GM18861 (cell line): ENCODE results near the gene B4GALT1.

Experiments used
- ATAC-seq: cut with Tn5 transposase; IDR thresholded peaks from one replicate; pipeline ENCODE4 v1.9.1; 2021; ENCODE audit not compliant: unreplicated experiment

B4GALT1 gene

DNA sequence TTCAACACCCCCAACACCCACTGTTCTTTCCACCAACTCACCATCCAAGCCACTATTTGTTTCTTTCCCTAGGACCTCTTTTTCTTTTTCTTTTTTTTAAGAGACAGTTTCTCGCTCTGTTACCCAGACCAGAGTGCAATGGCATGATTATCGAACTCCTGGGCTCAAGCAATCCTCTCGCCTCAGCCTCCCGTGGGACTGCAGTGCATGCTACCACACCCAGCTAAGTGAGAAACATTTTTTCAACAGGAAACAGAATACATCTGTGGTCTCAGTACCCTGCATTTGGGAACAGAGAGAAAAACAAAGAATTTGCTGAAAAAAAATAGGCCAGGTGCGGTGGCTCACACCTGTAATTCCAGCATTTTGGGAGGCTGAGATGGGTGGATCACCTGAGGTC, 24.6 kb downstream of the B4GALT1 start:
- ATAC-seq = peak; percentile 38

DNA sequence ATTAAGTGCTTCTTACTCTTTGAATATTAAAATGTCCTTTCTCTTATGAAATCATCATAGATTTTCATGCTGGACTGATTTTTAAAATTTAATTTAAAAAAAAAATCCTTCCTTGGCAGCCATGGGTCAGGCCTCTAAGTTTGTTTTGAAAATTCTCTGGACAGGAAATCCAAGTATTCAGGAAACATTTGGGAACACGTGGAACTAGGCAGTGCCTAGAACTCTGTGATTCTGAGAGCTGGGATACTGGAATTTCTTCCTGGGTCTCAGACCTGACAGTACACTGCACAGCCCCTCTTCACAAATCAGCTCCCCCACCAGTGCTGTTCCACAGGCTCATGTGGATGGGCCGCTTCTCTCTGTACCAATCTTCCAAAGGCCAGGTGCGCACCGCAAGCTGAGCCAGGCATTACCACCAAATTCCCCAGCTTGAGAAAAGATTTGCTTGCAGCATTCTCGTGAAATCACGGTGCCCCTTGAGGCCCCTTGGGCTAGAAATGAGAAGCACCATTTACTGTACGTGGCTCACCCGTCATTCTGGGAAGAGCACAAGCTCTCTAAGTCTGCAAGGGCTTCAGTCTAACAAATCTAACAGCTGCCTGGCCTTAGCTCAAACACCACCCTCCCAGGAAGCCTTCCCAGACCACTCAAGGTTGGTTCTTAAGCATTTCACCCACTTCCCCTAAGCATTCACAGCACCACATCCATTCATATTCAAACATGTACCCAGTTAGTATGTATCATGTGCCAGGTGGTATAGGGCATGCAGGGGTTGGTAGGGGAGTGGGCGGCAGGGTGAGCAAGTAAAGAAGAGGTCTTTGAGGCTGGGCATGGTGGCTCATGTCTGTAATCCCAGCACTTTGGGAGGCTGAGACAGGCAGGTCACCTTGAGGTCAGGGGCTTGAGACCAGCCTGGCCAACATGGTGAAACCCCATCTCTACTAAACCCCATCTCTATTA, 26.5 kb downstream of the B4GALT1 start:
- no peak for ATAC-seq

GRCh38 chr9:33139421-33140228, 27.5 kb downstream of the B4GALT1 start:
- no peak for ATAC-seq

GRCh38 chr9:33138768-33139167, 28.4 kb downstream of the B4GALT1 start:
- ATAC-seq = no peak

GRCh38 chr9:33137781-33138264, 29.3 kb downstream of the B4GALT1 start:
- no peak for ATAC-seq

DNA sequence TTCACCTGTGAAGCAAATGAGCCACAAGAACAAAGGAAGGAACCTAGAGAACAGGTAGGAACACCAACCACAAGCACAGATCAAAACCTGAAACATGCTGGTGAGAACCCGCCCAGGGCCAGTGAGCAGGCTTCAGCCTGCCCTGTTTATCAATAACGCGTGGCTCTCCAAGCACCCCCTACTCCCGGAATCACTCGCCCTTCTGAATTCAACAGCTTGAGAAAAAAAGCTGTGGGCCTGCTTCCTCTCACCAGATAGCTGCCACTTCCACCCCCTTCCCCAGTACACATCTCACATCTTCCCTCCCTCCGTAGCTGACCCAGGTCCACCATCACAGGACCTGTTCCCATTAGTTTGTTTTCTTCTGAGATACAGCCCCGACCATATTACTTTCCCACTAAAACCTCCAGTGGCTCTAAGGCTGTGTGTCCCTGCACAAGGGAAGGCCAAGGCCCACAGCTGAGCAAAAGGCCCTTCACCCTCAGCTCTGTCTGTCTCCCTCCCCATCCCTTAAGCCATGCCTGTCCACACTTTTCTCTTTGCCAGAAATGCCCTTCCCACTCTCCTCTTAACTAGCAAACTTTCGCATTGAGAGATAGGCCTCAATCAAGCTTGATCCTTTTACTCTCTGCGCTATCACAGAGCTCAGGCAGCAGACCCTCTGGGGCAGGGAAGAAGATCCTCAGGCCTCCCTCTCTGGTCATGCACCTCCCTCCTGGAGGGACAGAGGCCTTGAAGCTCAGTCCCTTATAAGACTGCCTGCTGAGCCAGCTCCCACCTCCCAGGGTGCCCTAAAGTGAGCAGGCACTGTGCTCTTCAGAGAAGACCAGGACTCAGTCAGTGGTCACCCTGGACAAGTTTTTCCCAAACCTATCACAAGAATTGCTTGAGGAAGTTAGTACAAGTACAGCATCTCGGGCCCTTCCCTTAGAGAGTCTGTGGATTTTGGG, 30.1 kb downstream of the B4GALT1 start:
- no peak for ATAC-seq

GRCh38 chr9:33135470-33135958, 31.6 kb downstream of the B4GALT1 start:
- no peak for ATAC-seq

DNA sequence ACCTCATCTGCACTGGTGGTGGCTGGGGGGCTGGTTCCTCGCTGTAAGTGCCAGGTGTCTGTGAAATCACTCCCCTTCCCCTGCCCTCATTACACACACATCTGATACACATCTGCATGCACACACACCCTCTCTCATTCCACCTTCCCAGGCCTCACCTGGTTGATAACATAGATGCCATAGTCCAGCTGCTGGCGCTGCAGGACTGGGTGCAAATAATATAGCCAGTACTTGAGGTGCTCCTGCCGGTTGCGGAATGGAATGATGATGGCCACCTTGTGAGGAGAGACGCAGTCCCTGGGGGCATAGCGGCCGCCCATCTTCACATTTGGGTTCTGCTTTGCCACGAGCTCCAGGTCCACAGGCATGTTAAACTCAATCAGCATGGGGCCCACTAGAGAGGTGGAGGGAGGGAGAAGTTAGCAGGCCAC, 32.1 kb downstream of the B4GALT1 start:
- no peak for ATAC-seq

DNA sequence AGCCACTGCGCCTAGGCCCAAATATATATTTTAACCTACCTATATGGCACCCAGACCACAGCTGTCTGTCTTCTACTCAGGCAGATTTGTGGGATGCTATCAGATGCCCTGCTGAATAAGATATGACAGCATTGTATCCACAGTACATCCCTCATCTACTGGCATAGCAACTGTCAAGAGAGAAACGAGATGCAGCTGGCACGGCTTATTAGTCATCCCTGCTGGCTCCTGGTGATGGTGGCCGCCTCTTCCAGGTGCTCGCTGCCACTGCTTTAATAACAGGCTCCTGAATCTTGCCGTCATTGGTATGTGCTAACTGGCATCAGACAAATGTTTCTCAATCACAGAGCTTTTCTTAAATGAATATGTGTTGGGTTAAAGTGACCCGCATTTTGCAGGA, 34.0 kb downstream of the B4GALT1 start:
- ATAC-seq = no peak

DNA sequence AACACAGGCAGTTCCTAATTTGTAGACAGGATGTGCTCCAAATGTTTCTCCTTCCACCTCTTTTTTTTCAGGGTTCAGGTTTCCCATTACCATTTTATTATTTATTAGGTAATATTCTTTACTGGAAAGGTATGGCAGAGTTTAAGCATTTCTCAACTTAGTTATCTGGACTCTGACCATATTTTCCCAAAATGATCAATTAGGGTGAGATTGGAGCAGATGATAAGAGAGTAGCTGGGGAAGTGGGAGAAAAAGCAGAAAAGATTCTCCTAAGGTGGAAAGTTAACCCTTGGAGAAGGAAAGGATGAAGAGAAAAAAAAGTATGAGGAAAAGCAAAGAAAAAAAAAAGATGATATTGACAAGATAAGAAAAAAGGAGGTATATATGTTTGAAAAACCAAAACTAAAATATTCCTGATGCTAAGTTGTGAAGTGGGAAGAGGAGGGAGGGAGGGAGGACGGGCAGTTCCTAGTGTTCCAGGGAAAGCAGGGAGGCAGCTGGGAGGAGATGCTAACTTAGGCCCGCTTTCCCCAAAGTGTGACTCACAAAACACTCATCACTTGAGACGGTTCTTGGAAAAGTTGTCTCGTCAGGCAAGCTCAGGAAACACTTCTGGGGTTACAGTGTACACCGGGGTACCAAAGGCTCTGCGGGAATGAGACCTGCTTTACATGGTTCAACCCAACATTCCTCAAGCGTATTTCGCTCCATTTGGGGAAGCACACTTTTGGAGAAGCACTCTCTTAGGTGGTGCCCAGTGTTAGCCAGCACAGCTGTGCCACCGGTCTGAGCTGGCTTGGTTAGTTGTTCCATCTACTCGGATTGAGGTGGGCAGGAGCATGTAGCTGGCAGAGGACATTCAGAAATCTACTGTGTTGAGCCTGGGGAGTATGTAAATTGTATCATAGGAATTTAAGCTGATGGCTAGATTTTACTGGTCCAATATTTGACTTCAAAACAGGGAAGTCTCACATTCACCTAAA, 35.1 kb downstream of the B4GALT1 start:
- ATAC-seq = no peak

- no peak for ATAC-seq
Measured at GRCh38 chr9:33130961-33131789, 36.0 kb downstream of the B4GALT1 start.

- ATAC-seq = peak; percentile 81
Measured at GRCh38 chr9:33129886-33130881, 37.0 kb downstream of the B4GALT1 start.

DNA sequence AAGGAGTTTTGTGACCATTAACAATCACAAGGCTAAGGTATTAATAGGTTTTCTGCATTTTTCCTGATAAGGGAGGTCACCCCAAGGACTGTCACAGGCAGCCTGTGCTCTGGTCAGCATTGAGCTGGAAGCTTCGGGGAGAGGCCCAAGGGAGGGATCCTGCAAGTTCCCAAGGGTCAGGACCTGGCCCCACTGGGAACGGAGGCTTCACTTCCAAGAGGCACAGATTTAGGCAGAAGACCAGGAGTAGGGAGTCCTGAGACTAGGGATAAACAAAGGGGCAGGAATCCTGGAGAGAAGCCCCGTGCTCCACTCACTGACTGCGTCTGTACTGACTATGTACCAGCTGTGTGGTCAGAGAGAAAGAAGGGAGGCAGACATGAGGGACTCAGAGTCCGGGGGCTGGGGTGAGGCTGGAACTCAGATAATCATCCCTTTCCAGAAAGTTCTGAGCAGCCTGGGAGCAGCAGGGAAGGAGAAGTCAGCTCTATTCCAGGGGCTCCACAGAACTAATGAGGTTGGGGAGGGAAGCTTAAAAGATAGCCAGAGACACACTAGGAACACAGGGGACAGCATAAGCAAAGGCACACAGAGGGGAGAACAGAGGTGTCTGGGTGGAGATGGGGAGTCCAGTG, 37.8 kb downstream of the B4GALT1 start:
- ATAC-seq = no peak

DNA sequence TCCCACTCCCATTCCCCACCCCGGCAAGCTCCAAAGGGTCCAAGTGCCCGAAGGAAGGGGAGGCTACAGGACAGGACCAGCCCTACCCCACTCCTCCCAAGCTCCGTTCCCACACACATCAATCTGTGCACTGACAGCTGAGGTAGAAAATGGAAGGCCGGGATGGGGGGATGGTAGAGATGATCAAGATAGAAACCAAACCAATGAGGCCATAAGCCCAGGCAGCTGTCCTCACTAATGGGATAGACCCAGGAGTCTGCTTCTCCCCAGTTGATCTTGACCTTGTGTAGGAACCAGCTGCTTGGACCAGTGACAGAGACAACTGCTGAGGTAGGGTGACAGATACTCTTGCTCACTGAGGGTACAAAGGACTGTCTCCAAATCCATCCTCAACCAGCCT, 38.6 kb downstream of the B4GALT1 start:
- no peak for ATAC-seq

GRCh38 chr9:33127881-33128280, 39.3 kb downstream of the B4GALT1 start:
- no peak for ATAC-seq
